SK-N-MC (cell line): ENCODE results near the gene SPEF1.

Source experiments
- EZH2 ChIP-seq: fragments of 200-600 bp; sonication (generic); IDR thresholded peaks from one replicate; pipeline ENCODE4 v1.6.1; 2017; ENCODE audit warnings: antibody characterized with exemption
- POLR2AphosphoS5 ChIP-seq: IDR thresholded peaks from 2 replicates; pipeline ENCODE4 v1.6.1; 2012; ENCODE audit warnings: mild to moderate bottlenecking, low read depth, low read length, borderline replicate concordance

DNA sequence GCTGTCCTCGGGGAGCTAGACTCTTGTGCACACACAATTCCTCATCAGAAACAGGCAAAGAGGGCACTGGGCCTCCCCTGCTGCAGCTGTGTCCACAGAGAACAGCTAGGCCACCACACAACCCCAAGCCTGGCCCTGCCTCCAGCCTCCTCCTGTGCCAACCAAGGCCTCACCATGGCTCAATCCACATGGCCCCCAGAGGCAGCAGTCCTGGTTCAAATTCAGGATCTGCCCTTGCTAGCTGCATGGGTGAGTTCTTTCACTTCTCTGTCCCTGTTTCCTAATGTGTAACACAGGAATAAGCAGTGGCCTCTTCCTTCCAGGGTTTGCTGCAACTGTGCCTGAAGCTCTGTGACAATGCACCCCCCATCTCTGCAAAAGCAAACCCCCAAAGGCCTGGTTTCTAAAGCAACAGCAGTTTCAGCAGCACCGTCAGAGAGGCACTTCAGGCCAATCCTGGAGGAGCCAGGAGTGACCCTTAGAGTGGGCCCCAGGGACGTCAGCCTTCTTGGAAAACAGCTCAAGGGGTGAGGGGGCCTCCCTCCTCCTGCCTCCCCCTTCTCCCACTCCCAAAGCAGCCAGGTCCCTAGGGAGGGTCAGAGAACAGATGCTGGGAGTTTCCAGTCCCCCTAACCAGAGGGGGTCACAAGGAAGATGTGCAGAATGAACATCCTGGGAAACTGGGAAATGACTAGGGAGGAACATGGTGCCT is 15.9 kb downstream of the SPEF1 start:
- TF ChIP-seq POLR2AphosphoS5 (no peak), EZH2 (no peak)
